GOT3 (cell line): ENCODE results near the gene CCL11.

Experiments used
- DNase-seq: peaks from one replicate; lab custom pipeline; 2025; ENCODE audit warnings: mixed read lengths; lab: John Stamatoyannopoulos, UW

CCL11 gene

GRCh38 chr17:34285286-34285792 is at the start of gene CCL11:
Gene CCL11, plus strand, starts transcription at chr17:34285742. Its CDS starts 67 bp downstream, at chr17:34285809.
- DNase-seq: no peak

- DNase-seq: no peak
These were observed 49.2 kb upstream of the CCL11 start for GRCh38 chr17:34236281-34236892.

DNA sequence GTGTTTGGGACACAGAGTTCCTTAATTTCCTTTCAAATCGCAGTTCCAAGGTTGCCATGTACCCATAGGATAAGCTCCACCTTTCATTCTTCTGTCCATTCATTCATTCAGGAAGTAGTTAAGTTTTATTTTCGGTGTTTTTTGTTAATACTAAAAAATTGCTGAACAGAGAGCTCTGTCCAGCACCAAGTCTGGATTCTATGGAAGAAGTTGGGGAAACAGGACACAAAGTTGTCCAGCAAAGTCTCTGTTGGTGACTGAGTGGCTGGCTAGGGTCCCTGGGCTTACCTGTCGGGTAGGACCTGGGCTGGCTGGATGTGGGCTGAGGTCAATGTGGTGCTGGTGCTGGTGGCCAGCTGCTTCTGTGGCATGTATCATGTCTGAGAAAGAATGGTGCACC is 48.1 kb upstream of the CCL11 start:
- DNase-seq: no peak

DNA sequence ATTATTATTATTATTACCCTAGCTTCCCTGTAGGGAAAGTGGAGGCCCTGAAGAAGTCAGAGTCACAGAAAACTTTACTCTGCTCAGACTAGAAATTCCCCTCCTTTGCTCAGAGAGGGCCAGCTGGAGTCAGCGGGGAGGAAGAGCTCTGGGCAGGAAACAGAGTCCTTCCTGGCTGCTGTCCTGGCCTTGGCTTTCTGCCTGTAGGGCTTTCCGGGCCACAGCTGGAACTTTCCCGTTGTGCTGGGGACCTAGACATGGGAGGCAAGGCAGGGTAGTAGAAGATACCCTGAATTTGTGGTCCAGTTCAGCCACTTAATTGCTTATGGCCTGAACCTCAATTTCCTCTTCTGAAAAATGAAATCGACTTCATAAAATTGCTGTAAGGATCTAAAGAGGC is 44.5 kb upstream of the CCL11 start:
- no peak for DNase-seq

GRCh38 chr17:34242587-34243363 is 42.8 kb upstream of the CCL11 start:
- DNase-seq: no peak

- no peak for DNase-seq
These were observed 41.9 kb upstream of the CCL11 start for GRCh38 chr17:34243364-34244320.

DNA sequence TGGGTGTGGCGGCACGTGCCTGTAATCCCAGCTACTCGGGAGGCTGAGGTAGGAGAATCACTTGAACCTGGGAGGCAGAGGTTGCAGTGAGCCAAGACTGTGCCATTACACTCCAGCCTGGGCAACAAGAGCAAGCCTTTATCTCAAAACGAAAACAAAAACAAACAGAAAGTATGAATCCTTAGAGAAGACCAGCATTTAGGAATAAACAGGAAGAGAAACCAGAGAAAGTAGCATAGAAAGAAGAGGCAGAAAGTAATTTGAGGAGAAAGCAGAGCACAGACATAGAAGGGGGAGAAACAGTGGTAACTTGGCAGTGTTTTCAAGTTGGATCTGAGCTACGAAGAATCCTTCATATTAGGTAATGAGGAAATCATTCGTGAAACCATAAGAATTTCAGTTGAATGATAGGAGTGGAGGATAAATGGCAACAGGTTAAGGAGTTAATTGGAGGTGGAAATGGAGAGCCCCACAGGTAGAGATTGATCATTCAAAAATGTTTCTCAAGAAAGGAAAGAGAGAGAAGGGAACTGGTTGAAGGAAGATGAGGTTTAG is 40.1 kb upstream of the CCL11 start:
- no peak for DNase-seq

DNA sequence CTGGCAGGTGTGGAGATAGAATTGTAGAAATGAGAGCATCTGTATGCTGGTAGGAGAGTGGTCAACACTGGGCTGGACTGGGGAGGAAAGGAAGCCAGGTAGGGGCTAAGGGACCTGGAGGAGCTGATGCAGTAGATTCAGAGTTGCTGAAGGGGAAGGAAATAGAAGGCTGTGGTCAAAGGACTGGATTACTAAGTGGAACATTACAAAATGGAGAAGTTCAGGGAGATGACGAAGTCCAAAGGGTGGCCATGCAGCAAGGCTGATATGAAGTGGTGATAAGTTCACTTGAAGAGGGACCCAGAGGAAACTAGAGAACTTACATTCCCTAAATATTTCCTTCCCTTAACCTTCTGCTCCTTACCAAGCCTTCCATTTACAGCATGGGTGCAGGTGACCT is 39.1 kb upstream of the CCL11 start:
- DNase-seq: no peak

DNA sequence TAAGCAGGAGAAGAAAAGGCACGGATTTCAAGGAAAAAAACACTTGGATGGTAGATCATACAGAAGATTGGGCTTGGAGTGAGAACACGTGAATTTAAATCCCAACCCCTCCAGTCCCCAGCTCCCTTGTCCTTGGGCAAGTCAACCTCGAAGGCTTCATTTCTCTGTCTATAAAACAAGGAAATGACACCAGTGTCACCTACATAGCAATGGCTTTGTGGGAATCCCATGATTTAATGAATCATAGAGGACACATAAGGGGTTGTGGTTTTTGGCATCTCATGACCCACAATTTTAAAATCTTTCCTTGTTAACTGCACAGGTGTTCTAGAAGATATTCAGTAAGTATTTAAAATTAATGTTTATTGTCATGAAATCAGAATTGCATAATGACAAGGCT is 38.7 kb upstream of the CCL11 start:
- DNase-seq: no peak

DNA sequence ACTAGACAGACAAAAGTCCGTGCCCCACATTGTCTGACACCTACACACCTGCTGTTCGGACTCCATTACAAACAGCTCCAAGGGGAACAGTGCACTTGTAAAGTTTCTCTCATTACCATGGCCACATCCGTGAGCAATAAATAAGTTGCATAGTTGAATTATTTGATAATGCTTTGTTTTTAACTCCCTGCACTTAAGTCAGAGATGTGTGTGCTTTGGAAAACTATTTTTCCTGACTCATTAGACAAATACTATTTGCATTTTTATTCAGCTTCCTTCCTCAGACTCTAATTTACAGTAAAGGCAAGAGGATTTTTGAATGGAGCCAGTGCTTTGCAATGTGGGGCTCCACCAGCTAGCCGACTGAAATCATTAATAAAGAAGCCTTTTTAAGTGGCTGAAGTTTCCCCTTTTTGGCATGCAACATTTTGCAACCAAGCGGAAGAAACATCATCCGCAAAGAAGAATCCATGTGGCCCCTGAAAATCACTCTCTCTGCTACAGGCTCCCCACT is 37.0 kb upstream of the CCL11 start:
- DNase-seq: no peak

DNA sequence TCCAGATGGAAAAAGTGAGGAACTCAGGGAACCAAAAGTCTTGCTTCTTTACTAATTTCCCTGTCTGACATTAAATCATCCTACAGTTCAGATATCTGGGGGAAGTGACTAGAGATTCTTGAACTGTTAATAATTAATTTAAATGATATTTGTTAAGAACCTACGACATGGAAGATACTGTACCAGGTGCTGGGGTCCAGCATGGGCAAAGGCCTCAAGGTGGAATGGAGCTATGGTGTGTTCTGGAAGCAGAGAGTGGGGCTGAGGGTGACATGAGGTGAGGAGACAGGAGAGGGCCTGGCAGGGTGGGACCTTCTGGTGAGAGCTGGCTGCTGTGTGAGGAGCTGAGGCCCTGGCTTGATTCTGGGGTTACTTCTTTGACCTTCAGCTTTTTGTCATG is 36.5 kb upstream of the CCL11 start:
- DNase-seq: no peak

DNA sequence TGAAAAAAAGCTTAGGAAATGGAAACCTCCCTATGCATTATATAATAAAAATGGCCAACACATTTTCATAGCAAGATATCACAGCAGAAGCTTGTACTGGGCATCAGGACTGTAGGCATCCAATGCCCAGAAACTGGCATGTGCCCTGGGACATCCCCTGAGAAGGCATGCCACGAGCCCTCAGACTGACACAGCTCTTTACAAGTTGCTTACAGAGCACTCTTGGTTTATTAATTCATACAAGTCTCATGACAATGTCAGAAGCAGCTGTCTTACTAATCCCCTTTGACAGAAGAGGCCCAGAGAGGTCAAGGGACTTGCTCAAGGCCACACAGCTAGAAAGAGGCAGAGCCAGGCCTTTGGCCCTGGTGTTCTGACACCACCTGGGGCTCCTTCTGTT is 36.1 kb upstream of the CCL11 start:
- no peak for DNase-seq

GRCh38 chr17:34251186-34251585 is 34.4 kb upstream of the CCL11 start:
- DNase-seq: no peak

DNA sequence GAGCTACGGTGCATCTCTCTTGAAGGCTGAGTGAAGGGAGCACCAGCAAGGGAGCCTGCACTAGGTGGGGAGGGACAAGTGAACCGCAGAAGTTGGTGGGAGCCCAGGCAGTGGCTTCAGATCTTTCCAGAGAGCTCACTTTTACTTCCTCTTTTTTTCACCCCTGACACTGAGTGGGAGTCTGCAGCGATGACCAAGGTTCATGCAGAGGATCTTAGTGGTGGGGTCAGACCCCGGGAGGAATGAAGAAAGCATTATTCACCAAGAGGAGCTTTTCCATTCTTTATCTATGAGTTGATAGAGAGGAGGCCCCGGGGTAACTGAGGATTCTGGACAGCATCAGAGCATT is 33.5 kb upstream of the CCL11 start:
- no peak for DNase-seq

DNA sequence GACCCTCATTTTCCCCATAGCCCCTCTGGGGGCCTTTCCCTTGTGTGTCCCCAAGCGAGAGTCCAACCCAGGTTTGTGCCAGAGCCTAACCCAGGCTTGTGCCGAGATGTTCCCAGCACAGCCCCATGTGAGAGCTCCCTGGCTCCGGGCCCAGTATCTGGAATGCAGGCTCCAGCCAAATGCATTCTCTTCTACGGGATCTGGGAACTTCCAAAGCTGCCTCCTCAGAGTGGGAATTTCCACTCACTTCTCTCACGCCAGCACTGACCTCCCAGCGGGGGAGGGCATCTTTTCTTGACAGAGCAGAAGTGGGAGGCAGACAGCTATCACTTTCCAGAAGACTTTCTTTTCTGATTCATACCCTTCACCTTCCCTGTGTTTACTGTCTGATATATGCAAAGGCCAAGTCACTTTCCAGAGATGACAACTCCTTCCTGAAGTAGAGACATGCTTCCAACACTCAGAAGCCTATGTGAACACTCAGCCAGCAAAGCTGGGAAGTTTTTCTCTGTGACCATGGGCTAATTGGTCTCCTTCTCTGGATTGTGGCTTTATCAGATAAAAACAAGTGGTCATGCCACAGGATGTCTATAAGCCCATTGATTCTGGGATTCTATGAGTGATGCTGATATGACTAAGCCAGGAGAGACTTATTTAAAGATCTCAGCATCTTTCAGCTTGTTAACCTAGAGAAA is 33.0 kb upstream of the CCL11 start:
- peak; percentile 33 for DNase-seq

DNA sequence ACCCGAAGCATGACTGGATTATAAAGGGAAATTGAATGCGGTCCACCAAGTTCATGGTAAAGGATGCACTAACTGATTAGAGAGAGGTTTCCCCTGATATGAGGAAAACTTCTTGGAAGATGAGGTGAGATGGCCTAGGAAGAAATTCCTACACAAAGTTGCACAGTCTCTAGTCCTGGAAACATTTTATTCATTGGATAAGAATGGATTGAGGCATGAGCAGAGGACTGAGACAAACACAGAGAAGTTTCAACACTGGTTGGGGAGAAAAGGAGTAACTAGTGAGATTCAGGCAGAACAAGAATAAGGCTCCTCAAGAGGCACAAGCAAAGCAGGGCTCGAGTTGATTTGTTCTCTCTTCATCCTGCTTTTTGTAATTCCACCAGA is 32.4 kb upstream of the CCL11 start:
- no peak for DNase-seq

- no peak for DNase-seq
These were observed 31.4 kb upstream of the CCL11 start for GRCh38 chr17:34254146-34254545.

GRCh38 chr17:34254651-34255380 is 30.7 kb upstream of the CCL11 start, which contains the start of gene CCL2:
Gene CCL2, plus strand, starts transcription at chr17:34255285. Its CDS starts 65 bp downstream, at chr17:34255350.
- DNase-seq: peak; percentile 35

GRCh38 chr17:34255381-34255732 is 30.2 kb upstream of the CCL11 start:
- no peak for DNase-seq

DNA sequence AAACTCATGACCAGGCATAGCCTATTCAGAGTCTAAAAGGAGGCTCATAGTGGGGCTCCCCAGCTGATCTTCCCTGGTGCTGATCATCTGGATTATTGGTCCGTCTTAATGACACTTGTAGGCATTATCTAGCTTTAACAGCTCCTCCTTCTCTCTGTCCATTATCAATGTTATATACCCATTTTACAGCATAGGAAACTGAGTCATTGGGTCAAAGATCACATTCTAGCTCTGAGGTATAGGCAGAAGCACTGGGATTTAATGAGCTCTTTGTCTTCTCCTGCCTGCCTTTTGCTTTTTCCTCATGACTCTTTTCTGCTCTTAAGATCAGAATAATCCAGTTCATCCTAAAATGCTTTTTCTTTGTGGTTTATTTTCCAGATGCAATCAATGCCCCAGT is 29.7 kb upstream of the CCL11 start:
- no peak for DNase-seq
